Measurements from ENCODE around the gene ZNF496.

ZNF496 gene

GRCh38 chr1:247329097-247329617 lies 2.5 kb downstream of the ZNF496 start:
- no peak for TF ChIP-seq SIN3A (IDR thresholded peaks at IDR 0.05; ENCODE audit: borderline replicate concordance, insufficient read depth, low read length)

GRCh38 chr1:247328311-247328710 lies 3.4 kb downstream of the ZNF496 start:
- TF ChIP-seq POLR2AphosphoS5 (IDR thresholded peaks at IDR 0.05; ENCODE audit: low read depth, low read length) (no peak), FOXP2 (optimal IDR thresholded peaks at IDR 0.05; ENCODE audit: borderline replicate concordance, extremely low read depth, extremely low read length, insufficient read depth) (no peak), TAF1 (IDR thresholded peaks at IDR 0.05; ENCODE audit: borderline replicate concordance, insufficient read depth, low read length) (no peak), SIN3A (IDR thresholded peaks at IDR 0.05; ENCODE audit: borderline replicate concordance, insufficient read depth, low read length) (no peak), REST (IDR thresholded peaks at IDR 0.05; ENCODE audit: insufficient read depth in 1 of 2, low read depth in 2 of 2, low read length in 2 of 2) (no peak)

- TF ChIP-seq POLR2AphosphoS5 (IDR thresholded peaks at IDR 0.05; ENCODE audit: low read depth, low read length) (no peak), SIN3A (IDR thresholded peaks at IDR 0.05; ENCODE audit: borderline replicate concordance, insufficient read depth, low read length) (no peak), REST (IDR thresholded peaks at IDR 0.05; ENCODE audit: insufficient read depth in 1 of 2, low read depth in 2 of 2, low read length in 2 of 2) (no peak), TAF1 (IDR thresholded peaks at IDR 0.05; ENCODE audit: borderline replicate concordance, insufficient read depth, low read length) (no peak), FOXP2 (optimal IDR thresholded peaks at IDR 0.05; ENCODE audit: borderline replicate concordance, extremely low read depth, extremely low read length, insufficient read depth) (no peak)
Observed at GRCh38 chr1:247326411-247327130, 5.1 kb downstream of the ZNF496 start.

- TF ChIP-seq POLR2AphosphoS5 (IDR thresholded peaks at IDR 0.05; ENCODE audit: low read depth, low read length) (no peak), TAF1 (IDR thresholded peaks at IDR 0.05; ENCODE audit: borderline replicate concordance, insufficient read depth, low read length) (no peak), REST (IDR thresholded peaks at IDR 0.05; ENCODE audit: insufficient read depth in 1 of 2, low read depth in 2 of 2, low read length in 2 of 2) (no peak), FOXP2 (optimal IDR thresholded peaks at IDR 0.05; ENCODE audit: borderline replicate concordance, extremely low read depth, extremely low read length, insufficient read depth) (no peak), SIN3A (IDR thresholded peaks at IDR 0.05; ENCODE audit: borderline replicate concordance, insufficient read depth, low read length) (no peak)
Observed at GRCh38 chr1:247324923-247325322, 6.7 kb downstream of the ZNF496 start.

- TF ChIP-seq REST (IDR thresholded peaks at IDR 0.05; ENCODE audit: insufficient read depth in 1 of 2, low read depth in 2 of 2, low read length in 2 of 2) (no peak), SIN3A (IDR thresholded peaks at IDR 0.05; ENCODE audit: borderline replicate concordance, insufficient read depth, low read length) (no peak), FOXP2 (optimal IDR thresholded peaks at IDR 0.05; ENCODE audit: borderline replicate concordance, extremely low read depth, extremely low read length, insufficient read depth) (no peak), POLR2AphosphoS5 (IDR thresholded peaks at IDR 0.05; ENCODE audit: low read depth, low read length) (no peak), TAF1 (IDR thresholded peaks at IDR 0.05; ENCODE audit: borderline replicate concordance, insufficient read depth, low read length) (no peak)
Observed at GRCh38 chr1:247324204-247324787, 7.4 kb downstream of the ZNF496 start.
